Breast epithelium (tissue), 4 donors: ENCODE results near the gene ACSF2. TPM values are rescaled to one million over a fixed set of nuclear protein-coding genes. Genes with fewer than 3 reads are reported as not detected.

Source experiments
- DNase-seq, 2 donors: peaks; one replicate each; pipeline ENCODE4 v3.0.0-alpha.2; 2019; ENCODE audit warnings: low spot score in 2 of 2
- H3K27ac ChIP-seq, 2 donors: fragments of 200-600 bp; sonication (generic) in 1 of 2; one replicate each; pipeline ENCODE4 v1.5.1; 2016 to 2019; ENCODE audit warnings: mild to moderate bottlenecking in 1 of 2
- H3K27me3 ChIP-seq, 2 donors: fragments of 200-600 bp; sonication (generic) in 1 of 2; one replicate each; pipeline versions ENCODE4 v1.5.1 to v1.6.0; 2017 to 2019; ENCODE audit warnings: control low read depth in 1 of 2, mild to moderate bottlenecking in 1 of 2
- H3K36me3 ChIP-seq: fragments of 200-600 bp; one replicate; pipeline ENCODE4 v1.5.1; 2019
- H3K4me1 ChIP-seq, 2 donors: fragments of 200-600 bp; sonication (generic); one replicate each; pipeline ENCODE4 v1.5.1; 2016 to 2019; ENCODE audit warnings: control low read depth in 1 of 2
- H3K4me3 ChIP-seq, 3 donors: fragments of 200-600 bp; sonication (generic); 1 replicate in 2 of 3; 2 replicates in 1 of 3; pipeline ENCODE4 v1.5.1; 2016 to 2019; ENCODE audit warnings: mild to moderate bottlenecking in 3 of 3, moderate library complexity in 2 of 3
- H3K9me3 ChIP-seq, 2 donors: fragments of 200-600 bp; sonication (generic) in 1 of 2; one replicate each; pipeline ENCODE4 v1.5.1; 2016 to 2019; ENCODE audit warnings: control low read depth in 1 of 2
- POLR2A ChIP-seq: fragments of 450-650 bp; IDR thresholded peaks from one replicate; pipeline ENCODE4 v1.6.1; 2016; ENCODE audit warnings: antibody characterized with exemption, mild to moderate bottlenecking, moderate library complexity
- POLR2AphosphoS5 ChIP-seq, 3 donors: sonication (generic); formaldehyde crosslinking; IDR thresholded peaks; one replicate each; pipeline ENCODE4 v1.6.1; 2017; ENCODE audit warnings: antibody characterized with exemption in 3 of 3
- intact Hi-C: fragments of 100-400 bp; cut with DNase I; formaldehyde crosslinking; loops from one replicate; pipeline ENCODE4 v1.15.1; 2023; ENCODE audit warnings: low total_unique reads
- total RNA-seq, 3 donors: library from RNA; depleted of rRNA; stranded (reverse); fragments of >200 nt; gene quantifications; one replicate each; pipeline ENCODE4 v1.1.0, GENCODE V29; 2016
- TF ChIP-seq, protein P1 (sequence below), 3 donors: fragments of 450-650 bp; IDR thresholded peaks; one replicate each; pipeline ENCODE4 v1.5.1; 2016 to 2017; ENCODE audit warnings: antibody characterized with exemption in 3 of 3, mild to moderate bottlenecking in 3 of 3, moderate library complexity in 3 of 3

ACSF2 gene
- total RNA-seq, 3 donors from 2014 or later, result 19.4 to 95.4 (median 86.3) TPM

DNA sequence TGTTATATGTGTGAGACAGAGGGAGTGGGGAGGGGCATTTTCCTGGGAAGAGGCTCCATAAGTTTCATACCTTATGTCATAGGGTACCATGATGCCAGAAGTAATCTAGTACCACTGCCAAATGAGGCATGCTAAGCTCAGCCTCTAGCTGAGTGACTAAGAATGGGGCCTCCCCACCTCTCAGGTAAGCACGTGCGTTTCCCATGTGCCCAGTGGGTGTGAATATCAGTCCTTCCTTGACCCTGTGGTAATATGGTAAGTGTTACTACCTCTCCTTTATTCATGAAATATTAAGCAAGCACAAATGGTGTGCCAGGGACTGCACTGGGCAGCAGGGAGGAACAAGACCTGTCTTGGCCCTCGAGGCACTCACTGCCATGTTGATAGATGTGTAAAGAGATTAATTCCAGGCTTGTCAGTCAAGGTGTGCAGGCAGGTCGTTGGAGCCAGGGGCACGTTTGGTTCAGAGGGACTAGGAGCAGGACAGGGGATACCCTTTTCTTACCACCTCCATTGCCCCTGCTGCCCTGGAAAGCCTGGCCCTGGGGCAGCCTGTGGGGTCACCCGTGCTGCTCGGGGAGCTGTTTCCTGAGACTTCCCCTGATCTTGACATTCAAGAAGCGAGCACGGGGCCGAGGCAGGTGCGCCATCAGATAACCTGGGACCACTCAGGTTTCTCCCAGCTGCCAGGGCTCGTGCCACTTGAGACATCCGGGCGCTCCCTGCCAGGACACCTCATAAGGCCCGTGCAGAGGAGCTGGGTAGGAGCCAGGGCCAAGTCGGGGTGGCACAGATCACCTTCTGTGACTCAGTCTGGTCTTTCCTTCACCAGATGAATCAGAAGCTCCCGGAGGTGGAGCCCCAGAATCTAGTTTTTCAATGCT is 61.4 kb downstream of the ACSF2 start:
- Histone ChIP-seq H3K27ac (peak overlapping the region; percentile 40 to 63), H3K27me3 (no peaks in the 10 kb centered on the region), H3K9me3 (no peaks in the 10 kb centered on the region), H3K4me3 (no peak overlapping the region), H3K36me3 (no peaks in the 10 kb centered on the region), H3K4me1 (no peaks in the 10 kb centered on the region)
- TF ChIP-seq POLR2A, result no peak
- TF ChIP-seq POLR2AphosphoS5 (IDR thresholded peaks at IDR 0.05), result no peak
- TF ChIP-seq, protein P1, sequence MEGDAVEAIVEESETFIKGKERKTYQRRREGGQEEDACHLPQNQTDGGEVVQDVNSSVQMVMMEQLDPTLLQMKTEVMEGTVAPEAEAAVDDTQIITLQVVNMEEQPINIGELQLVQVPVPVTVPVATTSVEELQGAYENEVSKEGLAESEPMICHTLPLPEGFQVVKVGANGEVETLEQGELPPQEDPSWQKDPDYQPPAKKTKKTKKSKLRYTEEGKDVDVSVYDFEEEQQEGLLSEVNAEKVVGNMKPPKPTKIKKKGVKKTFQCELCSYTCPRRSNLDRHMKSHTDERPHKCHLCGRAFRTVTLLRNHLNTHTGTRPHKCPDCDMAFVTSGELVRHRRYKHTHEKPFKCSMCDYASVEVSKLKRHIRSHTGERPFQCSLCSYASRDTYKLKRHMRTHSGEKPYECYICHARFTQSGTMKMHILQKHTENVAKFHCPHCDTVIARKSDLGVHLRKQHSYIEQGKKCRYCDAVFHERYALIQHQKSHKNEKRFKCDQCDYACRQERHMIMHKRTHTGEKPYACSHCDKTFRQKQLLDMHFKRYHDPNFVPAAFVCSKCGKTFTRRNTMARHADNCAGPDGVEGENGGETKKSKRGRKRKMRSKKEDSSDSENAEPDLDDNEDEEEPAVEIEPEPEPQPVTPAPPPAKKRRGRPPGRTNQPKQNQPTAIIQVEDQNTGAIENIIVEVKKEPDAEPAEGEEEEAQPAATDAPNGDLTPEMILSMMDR (IDR thresholded peaks at IDR 0.05), result no peak
- no peak for DNase-seq
- intact Hi-C loops, result no loop called here

DNA sequence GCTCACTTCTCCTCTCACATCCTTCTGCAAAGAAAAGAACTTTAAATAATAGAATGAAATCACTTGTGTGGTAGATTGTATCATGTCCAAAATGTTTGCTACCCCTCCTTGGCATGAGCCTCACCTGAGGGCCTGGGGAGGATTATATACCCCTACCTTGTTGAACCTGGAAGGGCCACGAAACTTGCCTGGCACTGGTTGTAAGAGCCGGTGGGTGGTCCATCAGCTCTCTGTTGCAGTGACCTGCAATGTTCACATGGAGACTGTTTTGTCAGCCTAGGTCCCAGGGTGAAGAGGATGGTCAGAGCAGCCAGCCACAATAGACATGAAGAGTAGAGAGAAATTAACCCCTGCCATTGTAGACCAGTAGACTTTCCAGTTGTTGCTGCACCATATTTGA is 62.9 kb downstream of the ACSF2 start:
- H3K27ac ChIP-seq, result no peak overlapping the region
- H3K4me3 ChIP-seq, result no peak overlapping the region
- DNase-seq, result no peak
- H3K9me3 ChIP-seq, result no peaks in the 10 kb centered on the region
- no peaks in the 10 kb centered on the region for H3K27me3 ChIP-seq
- intact Hi-C loops, result no loop called here
- TF ChIP-seq POLR2AphosphoS5 (IDR thresholded peaks at IDR 0.05), result no peak
- H3K4me1 ChIP-seq, result no peaks in the 10 kb centered on the region
- no peaks in the 10 kb centered on the region for H3K36me3 ChIP-seq

DNA sequence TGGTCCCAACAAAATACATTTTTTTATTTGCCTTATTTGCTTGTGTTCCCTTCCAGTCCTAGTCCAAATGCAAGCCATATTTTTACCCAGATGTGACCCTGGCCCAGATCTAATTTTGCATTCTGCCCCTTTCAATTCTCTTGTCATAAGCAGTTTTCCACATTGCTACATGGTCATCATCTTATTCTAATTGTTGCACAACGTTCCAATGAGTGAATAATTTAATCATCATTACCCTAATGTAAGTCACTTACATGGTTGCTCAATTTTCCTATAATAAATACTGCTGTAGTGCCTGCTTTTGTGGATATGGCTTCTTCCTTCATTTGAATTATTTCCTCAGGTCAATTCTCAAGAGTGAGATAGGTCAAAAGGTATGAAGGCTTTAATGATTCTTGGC is 65.5 kb downstream of the ACSF2 start:
- Histone ChIP-seq H3K27me3 (no peaks in the 10 kb centered on the region), H3K36me3 (no peaks in the 10 kb centered on the region), H3K27ac (no peak overlapping the region), H3K4me3 (no peak overlapping the region), H3K4me1 (no peaks in the 10 kb centered on the region), H3K9me3 (no peaks in the 10 kb centered on the region)
- TF ChIP-seq, protein P1 (IDR thresholded peaks at IDR 0.05), result no peak
- TF ChIP-seq POLR2A (no peak), POLR2AphosphoS5 (IDR thresholded peaks at IDR 0.05) (no peak)
- intact Hi-C loops, result no loop called here
- DNase-seq, result no peak

DNA sequence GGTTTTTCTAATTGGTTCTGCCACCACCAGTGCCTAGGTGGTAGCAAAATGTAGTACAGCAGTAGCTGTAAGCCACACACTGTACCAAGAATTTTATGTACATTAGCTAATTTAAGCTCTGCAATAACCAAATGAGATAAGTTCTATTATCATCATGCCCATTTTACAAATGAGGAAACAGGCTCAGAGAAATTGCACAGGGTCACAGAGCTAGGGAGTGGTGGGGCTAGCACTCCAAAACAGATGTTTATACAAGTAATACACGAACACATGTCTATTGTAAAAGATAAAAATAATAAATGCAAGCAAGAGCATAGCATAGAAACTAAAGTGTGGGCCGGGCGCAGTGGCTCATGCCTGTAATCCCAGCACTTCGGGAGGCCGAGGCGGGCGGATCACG is 66.2 kb downstream of the ACSF2 start:
- intact Hi-C loops, result no loop called here
- TF ChIP-seq, protein P1 (IDR thresholded peaks at IDR 0.05), result no peak
- TF ChIP-seq POLR2A (no peak), POLR2AphosphoS5 (IDR thresholded peaks at IDR 0.05) (no peak)
- Histone ChIP-seq H3K27ac (no peak overlapping the region), H3K4me1 (no peaks in the 10 kb centered on the region), H3K4me3 (no peak overlapping the region), H3K36me3 (no peaks in the 10 kb centered on the region), H3K9me3 (no peaks in the 10 kb centered on the region), H3K27me3 (no peaks in the 10 kb centered on the region)
- DNase-seq, result no peak

DNA sequence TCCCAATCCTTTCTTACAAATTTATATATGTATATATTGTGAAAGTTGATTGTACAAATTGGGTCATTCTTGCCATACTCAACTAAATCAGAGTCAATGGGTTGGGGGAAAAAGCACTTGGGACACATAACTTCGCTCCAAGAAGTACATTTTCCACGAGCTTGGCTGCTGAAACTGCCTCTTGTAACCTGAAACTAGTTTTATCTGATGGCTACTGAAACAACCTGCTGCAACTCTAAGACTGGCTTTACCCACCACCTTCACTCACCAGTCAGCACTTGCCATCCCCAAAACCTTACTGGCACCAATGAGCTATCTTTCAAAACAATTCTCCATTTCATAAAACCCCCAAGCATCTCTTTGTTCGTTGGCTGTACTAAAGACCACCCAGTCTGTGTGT is 67.7 kb downstream of the ACSF2 start:
- H3K4me1 ChIP-seq, result no peaks in the 10 kb centered on the region
- no peak overlapping the region for H3K27ac ChIP-seq
- no peaks in the 10 kb centered on the region for H3K9me3 ChIP-seq
- no peaks in the 10 kb centered on the region for H3K27me3 ChIP-seq
- intact Hi-C loops, result no loop called here
- H3K4me3 ChIP-seq, result no peak overlapping the region
- no peak for DNase-seq
- TF ChIP-seq POLR2AphosphoS5 (IDR thresholded peaks at IDR 0.05) (no peak), POLR2A (no peak)
- TF ChIP-seq, protein P1 (IDR thresholded peaks at IDR 0.05), result no peak
- no peaks in the 10 kb centered on the region for H3K36me3 ChIP-seq
